GM12874 (cell line): ENCODE data around the gene NDUFV3.

Experiments used
- CTCF ChIP-seq: IDR thresholded peaks from 2 replicates; pipeline ENCODE4 v1.5.1; 2011; ENCODE audit warnings: low read depth, mild to moderate bottlenecking, control low read depth, low read length, moderate library complexity; ENCODE audit not compliant: insufficient read depth

NDUFV3 gene

GRCh38 chr21:42929969-42930368 lies 36.9 kb downstream of the NDUFV3 start:
- TF ChIP-seq CTCF, result no peak

- no peak for TF ChIP-seq CTCF
Measured at GRCh38 chr21:42931560-42932235, 38.6 kb downstream of the NDUFV3 start.

GRCh38 chr21:42937960-42938605 lies 45.0 kb downstream of the NDUFV3 start:
- TF ChIP-seq CTCF, result no peak

GRCh38 chr21:42939582-42940413 lies 46.7 kb downstream of the NDUFV3 start:
- TF ChIP-seq CTCF, result no peak

- no peak for TF ChIP-seq CTCF
Measured at GRCh38 chr21:42941696-42942085, 48.6 kb downstream of the NDUFV3 start.

GRCh38 chr21:42942244-42942643 lies 49.1 kb downstream of the NDUFV3 start:
- TF ChIP-seq CTCF, result no peak
